HG02678 (cell line): ENCODE results near the gene ARHGEF4.
"Not testable (repeated sequence)": the region's sequence is repeated elsewhere in the genome, so short reads cannot be mapped to it uniquely, and the experiment has no call there.

Experiments
- ATAC-seq: cut with Tn5 transposase; IDR thresholded peaks from one replicate; pipeline ENCODE4 v1.9.1; 2021; ENCODE audit warnings: mild to moderate bottlenecking, moderate library complexity; ENCODE audit not compliant: unreplicated experiment

Gene ARHGEF4

DNA sequence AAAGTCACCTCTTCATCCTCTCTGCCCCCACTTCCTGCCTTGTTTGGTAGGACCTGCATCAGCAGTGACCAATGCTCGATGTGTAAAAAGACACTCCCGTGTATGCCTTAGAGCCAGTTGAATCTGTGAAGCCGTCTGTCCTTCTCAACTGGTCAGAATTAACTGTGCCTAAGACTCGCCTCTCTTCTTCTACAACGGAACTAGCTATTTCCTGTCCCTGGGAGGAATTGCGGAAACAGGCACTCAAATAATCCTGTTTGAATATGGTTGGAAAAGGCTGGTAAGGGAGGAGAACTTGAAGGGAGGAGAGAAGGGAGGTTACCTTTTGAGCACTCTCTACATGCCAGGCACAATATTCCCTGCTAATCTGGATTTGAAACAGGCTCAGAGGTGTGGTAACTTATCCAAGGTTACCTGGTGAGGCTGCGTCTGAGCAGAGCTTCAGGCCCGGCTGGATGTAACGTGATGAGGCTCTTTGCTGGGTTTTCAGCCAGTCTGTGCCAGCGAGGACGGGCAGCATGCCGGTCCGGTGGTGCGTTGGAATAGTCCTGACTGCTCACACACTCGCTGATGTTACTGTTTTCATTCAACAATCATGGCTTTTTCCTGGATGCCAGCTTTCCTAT, 129.5 kb downstream of the ARHGEF4 start:
- ATAC-seq, result no peak

- no peak for ATAC-seq
Measured at GRCh38 chr2:130966775-130967490, 130.2 kb downstream of the ARHGEF4 start.

DNA sequence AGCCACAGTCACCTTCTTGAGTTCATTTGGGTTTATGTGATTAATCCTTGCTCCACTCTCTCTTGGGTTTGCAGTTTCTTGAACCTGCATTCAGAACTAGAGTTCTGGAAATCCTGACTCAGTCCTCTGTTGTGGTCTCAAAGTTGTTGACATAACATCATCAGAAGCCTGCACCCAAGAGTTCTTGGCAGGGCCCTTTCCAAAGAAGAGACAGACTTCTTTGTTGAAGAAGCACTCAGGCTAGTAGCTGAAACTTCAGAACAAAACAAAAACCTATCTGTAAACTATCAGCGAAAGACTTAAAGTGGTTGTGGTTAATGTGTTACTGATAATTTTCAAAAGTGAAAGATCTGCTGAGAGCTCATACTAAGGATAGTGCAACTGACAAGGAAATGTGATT, 135.7 kb downstream of the ARHGEF4 start:
- ATAC-seq, result peak; percentile 85

DNA sequence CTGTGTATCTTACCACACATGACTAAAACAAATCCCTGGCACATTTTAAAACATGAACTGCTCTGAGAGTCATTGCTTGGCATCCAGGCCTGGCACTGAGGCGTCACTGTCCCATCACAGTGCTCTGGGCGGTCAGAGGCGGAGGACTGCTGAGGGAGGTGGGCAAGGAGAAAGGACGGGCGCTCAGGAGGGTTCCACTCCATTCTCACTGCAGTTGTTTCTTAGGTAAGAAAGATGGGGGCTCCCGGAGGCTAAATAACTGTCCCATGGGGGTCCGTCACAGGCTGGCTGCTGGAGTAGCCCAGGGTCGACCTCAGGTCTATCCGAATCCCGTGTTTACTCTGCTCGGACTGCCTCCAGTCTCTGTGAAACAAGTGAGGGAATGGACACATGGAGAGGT, 139.0 kb downstream of the ARHGEF4 start:
- no peak for ATAC-seq

DNA sequence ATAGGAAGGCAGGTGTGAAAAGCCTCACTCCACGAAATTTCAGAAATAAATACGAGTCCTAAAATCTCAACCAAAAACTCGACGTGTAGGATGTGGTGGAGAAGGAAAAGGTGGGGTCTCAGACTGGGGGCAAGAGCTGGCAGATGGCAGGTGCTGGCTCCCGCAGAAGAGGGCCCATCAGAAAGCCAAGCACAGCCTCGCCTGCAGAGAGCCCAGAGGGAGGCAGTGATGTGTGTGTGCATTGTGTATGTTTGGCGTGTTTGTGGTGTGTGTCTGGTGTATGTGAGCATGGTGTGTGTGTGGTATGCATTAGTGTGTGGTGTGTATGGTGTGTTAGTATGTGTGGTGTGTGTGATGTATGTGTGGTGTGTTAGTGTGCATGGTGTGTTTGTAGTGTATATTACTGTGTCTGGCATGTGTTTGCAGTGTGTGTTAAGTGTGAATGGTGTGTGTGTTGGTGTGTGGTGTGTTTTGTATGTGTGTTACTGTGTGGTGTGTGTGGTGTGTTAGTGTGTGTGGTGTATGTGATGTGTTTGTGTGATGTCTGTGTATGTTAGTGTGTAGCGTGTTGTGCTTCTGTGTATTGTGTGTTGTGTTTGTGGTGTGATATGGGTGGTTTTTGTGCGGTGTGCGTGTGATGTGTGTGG, 140.0 kb downstream of the ARHGEF4 start:
- no peak for ATAC-seq

DNA sequence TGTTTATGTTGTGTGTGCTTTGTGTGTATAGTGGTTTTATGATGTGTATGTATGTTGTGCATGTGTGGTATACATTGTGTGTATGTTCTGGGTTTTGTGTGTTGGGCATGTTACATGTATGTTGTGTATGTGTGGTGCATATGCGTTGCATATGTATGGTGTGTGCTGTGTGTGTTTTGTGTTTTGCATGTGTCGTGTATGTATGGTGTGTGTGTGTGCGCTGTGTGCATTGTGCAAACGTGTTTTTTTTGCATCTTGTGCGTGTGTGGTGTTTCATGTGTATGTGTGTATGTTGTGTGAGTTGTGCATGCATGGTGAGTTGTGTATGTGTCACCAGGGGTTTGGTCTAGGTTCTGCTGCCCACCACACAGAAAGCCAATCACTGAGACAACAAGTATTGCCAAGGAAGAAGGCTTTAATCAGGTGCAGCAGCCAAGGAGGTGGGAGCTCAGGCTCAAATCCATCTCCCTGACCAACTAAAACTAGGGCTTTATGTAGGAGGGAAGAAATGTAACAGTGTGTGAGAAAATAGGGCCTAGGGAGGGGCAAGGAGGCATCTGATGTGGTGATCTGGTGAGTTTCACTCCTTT, 140.8 kb downstream of the ARHGEF4 start:
- no peak for ATAC-seq

GRCh38 chr2:130981667-130982066, 145.0 kb downstream of the ARHGEF4 start:
- ATAC-seq, result no peak

DNA sequence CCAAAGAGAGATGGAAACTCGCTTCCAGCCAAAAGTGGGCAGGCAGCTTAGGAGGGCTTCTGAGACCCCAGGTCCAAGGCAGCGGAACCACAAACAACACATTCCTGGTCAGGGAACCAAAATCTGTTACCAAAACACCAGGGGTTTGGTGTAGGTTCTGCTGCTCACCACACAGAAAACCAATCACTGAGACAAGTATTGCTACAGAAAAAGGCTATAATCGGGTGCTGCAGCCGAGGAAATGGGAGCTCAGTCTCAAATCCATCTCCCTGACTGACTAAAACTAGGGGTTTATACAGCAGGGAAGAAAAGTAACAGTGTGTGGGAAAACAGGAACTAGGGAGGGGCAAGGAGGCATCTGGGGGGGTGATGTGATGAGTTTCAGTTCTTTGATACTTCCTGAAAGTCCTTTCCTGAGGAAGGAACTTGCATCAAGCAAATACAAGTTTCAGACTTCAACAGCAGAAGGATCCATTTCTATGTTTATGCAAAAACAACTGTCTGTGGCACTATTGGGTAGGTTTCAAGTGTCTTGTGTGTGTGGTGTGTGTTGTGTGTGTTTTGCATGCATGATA, 148.6 kb downstream of the ARHGEF4 start:
- no peak for ATAC-seq

DNA sequence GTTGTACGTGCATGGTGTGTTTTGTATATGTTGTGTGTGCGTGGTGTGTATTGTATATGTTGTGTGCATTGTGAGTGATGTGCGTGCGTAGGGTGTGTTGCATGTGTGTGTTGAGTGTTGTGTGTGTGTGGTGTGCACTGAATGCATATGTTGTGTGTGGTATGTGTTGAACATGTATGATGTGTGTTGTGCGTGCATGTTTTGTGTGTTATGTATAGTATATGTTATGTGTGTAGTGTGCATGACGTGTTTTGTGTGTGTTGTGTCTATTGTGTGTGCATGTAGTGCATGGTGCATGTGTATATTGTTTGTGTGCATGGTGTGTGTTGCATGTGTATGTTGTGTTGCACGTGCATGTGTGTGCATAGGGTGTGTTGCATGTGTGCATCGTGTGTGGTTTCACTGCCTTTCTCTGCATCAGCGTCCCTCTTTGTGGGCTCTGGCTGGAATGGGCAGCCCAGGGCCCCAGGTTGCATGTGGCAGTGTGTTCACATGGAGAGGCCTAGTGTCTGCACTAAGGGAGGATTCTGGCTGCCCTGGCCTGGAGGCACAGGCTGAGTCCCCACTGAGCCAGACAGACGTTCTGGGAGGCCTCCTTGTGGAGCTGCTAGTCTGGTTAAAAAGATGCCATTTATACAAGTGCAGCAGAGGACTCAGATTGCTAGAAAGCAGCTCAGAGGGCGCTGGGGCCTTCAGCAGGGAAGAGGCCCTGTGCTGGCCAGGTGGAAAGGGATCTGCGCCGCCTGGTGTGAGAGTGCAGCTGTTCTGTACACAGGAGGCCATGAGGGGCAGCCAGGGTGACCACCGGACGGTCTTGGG, 149.3 kb downstream of the ARHGEF4 start:
- no peak for ATAC-seq

DNA sequence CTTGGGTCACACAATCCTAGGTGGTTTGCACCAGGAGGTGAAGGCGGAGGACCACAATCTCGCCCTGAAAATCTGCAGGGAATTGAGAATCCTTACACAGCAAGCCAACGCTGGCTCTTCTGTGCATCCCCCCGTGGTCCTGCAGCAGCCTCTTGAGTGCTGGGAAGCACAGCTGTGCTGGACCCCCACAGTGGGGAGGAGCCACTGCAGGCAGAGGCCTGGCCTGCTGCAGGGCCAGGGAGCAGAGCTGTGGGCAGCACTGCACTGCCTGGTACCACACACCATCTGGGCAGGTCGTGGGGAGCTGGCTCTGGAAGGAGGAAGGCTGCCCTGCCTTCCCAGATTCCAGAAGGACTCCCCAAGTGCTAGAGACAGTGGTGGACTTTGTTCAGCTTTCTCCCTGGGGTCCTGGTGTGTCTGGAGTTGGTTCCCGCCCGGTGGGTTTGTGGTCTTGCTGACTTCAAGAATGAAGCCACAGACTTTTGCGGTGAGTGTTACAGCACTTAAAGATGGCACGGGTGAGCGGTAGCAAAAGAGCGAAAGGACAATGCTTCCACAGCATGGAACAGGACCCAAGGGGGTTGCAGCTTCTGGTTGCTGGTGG, 150.3 kb downstream of the ARHGEF4 start:
- no peak for ATAC-seq

DNA sequence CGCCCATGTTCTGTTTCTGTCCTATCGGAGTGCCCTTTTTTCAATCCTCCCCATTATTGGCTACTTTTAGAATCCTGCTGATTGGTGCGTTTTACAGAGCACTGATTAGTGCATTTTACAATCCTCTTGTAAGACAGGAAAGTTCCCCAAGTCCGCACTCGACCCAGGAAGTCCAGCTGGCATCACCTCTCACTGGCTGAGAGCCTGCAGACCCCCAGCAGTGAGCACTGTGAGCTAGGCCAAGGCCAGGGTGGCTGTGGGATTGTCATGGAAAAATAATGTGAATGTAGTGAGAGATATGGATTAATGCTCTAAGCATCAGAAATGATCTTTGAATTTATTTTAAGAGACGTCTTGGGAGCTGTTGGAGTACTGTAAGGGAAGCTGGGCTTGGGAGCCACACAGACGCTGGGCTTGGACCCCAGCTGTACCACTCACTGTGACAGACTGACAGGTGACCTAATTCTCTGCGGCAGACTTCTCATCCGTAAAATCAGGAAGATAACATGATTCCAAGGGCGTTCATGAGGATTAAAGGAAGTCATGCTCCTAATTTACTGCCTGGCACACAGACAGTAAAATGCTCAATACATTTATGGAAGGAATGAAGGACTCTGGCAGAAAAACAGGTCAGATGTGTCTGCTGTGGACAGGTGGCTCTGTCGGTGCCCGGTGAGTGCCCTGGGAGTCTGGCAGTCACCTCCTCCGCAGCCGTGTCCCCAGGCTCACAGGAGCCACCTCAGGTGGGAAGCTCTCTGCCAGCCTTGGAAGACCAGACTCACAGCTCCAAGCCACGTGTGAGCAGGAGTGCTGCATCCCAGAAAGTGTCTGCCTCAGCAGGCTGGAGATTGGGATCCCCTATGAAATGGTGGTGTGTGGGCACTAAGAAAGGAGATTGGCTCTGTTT, 151.1 kb downstream of the ARHGEF4 start:
- ATAC-seq, result no peak

DNA sequence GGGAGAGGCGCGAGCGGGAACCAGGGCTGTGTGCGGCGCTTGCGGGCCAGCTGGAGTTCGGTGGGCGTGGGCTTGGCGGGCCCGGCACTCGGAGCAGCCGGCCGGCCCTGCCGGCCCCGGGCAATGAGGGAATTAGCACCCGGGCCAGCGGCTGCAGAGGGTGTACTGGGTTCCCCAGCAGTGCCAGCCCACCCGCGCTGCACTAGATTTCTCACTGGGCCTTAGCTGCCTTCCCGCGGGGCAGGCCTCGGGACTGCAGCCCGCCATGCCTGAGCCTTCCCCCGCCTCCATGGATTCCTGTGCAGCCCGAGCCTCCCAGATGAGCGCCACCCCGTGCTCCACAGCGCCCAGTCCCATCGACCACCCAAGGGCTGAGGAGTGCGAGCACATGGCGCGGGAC, 154.7 kb downstream of the ARHGEF4 start:
- not testable (repeated sequence) for ATAC-seq

- ATAC-seq, result not testable (repeated sequence)
Measured at GRCh38 chr2:130992003-130992402, 155.3 kb downstream of the ARHGEF4 start.

GRCh38 chr2:130996691-130997090, 160.0 kb downstream of the ARHGEF4 start:
- no peak for ATAC-seq

GRCh38 chr2:130997198-130997597, 160.5 kb downstream of the ARHGEF4 start:
- ATAC-seq, result no peak

GRCh38 chr2:130998561-130998960, 161.8 kb downstream of the ARHGEF4 start:
- ATAC-seq, result no peak

- ATAC-seq, result no peak
Measured at GRCh38 chr2:131004446-131005209, 167.9 kb downstream of the ARHGEF4 start.

- ATAC-seq, result no peak
Measured at GRCh38 chr2:131005216-131005935, 168.7 kb downstream of the ARHGEF4 start.
